COLO829 (cell line): Measurements from ENCODE around the gene DGKH.
"Not testable (repeated sequence)": the region's sequence is repeated elsewhere in the genome, so short reads cannot be mapped to it uniquely, and the experiment has no call there.

Source experiments
- DNase-seq: peaks from one replicate; pipeline ENCODE4 v3.0.0; 2012; ENCODE audit warnings: low spot score

DGKH gene

GRCh38 chr13:42114912-42115311 is 66.5 kb downstream of the DGKH start:
- DNase-seq: no peak

- no peak for DNase-seq
Measured at GRCh38 chr13:42116225-42116624, 67.8 kb downstream of the DGKH start.

- DNase-seq: no peak
Measured at GRCh38 chr13:42119041-42119440, 70.6 kb downstream of the DGKH start.

- no peak for DNase-seq
Measured at GRCh38 chr13:42119875-42120274, 71.4 kb downstream of the DGKH start.

GRCh38 chr13:42123600-42123999 is 75.2 kb downstream of the DGKH start:
- no peak for DNase-seq

GRCh38 chr13:42125046-42125445 is 76.6 kb downstream of the DGKH start:
- no peak for DNase-seq

- no peak for DNase-seq
Measured at GRCh38 chr13:42127047-42127446, 78.6 kb downstream of the DGKH start.

- DNase-seq: no peak
Measured at GRCh38 chr13:42129033-42129432, 80.6 kb downstream of the DGKH start.

GRCh38 chr13:42136518-42136917 is 88.1 kb downstream of the DGKH start:
- DNase-seq: no peak

GRCh38 chr13:42137856-42138537 is 89.5 kb downstream of the DGKH start:
- DNase-seq: no peak

GRCh38 chr13:42140494-42140893 is 92.0 kb downstream of the DGKH start:
- no peak for DNase-seq

GRCh38 chr13:42141052-42141451 is 92.6 kb downstream of the DGKH start:
- DNase-seq: not testable (repeated sequence)

GRCh38 chr13:42146359-42146758 is 97.9 kb downstream of the DGKH start:
- DNase-seq: no peak

GRCh38 chr13:42148538-42148937 is 100.1 kb downstream of the DGKH start:
- DNase-seq: no peak

- no peak for DNase-seq
Measured at GRCh38 chr13:42149136-42149535, 100.7 kb downstream of the DGKH start.

- no peak for DNase-seq
Measured at GRCh38 chr13:42151781-42152180, 103.3 kb downstream of the DGKH start.

- no peak for DNase-seq
Measured at GRCh38 chr13:42152495-42152894, 104.0 kb downstream of the DGKH start.

GRCh38 chr13:42153199-42154113 is 105.0 kb downstream of the DGKH start:
- no peak for DNase-seq

- DNase-seq: no peak
Measured at GRCh38 chr13:42155251-42155650, 106.8 kb downstream of the DGKH start.

- not testable (repeated sequence) for DNase-seq
Measured at GRCh38 chr13:42163338-42163737, 114.9 kb downstream of the DGKH start.

GRCh38 chr13:42163910-42164309 is 115.5 kb downstream of the DGKH start:
- DNase-seq: not testable (repeated sequence)

GRCh38 chr13:42164557-42165125 is 116.2 kb downstream of the DGKH start:
- DNase-seq: no peak

- no peak for DNase-seq
Measured at GRCh38 chr13:42168496-42168895, 120.0 kb downstream of the DGKH start.
